GM18519 (cell line): ENCODE data around the gene COMT.

Source experiments
- ATAC-seq: cut with Tn5 transposase; IDR thresholded peaks from one replicate; pipeline ENCODE4 v1.9.1; 2021; ENCODE audit warnings: mild to moderate bottlenecking, moderate library complexity; ENCODE audit not compliant: unreplicated experiment, low FRiP score

The COMT gene

GRCh38 chr22:19991645-19992451 lies 50.3 kb downstream of the COMT start:
- no peak for ATAC-seq

DNA sequence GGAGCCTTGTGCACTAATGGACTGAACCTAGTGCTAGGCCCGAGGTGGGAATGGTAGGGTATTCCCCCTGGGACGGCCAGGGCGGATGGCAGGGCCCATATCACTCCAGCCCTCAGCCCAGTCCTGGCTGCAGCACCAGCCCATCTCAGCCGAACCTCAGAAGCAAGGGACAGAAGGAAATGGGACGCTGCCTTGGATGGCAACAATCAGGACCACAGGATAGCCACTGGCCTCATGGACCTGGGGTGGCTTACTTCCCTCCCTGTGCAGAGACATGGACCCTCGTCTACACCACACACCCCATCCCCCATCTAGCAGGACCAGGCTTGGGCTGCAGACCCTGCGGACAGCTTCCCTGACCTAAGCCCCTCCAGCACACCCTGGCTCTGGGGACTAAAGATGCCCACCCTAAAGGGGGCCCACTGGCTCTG lies 50.9 kb downstream of the COMT start:
- no peak for ATAC-seq

- no peak for ATAC-seq
Observed at GRCh38 chr22:19992921-19993355, 51.4 kb downstream of the COMT start.

DNA sequence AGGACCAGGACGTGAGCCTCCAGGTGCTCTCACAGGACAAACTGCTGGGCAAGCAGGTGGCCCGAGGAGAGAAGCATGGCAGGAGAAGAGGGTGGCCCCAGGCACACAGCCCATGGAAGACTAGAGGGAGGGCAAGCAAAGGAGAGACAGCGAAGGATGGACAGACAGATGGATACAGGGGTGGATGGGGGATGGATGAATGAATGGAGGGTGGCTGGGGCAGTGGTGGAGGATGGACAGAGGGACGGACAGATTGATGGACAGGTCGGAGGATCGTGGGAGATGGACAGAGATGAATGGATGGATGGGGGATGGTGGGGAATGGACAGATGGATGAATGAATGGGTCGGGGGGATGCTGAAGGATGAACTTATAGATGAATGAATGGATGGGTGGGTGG lies 52.4 kb downstream of the COMT start:
- no peak for ATAC-seq

GRCh38 chr22:19994851-19995610 lies 53.5 kb downstream of the COMT start:
- no peak for ATAC-seq

- no peak for ATAC-seq
Observed at GRCh38 chr22:19995611-19996339, 54.2 kb downstream of the COMT start.

GRCh38 chr22:19996694-19997384 lies 55.3 kb downstream of the COMT start:
- ATAC-seq, result no peak

DNA sequence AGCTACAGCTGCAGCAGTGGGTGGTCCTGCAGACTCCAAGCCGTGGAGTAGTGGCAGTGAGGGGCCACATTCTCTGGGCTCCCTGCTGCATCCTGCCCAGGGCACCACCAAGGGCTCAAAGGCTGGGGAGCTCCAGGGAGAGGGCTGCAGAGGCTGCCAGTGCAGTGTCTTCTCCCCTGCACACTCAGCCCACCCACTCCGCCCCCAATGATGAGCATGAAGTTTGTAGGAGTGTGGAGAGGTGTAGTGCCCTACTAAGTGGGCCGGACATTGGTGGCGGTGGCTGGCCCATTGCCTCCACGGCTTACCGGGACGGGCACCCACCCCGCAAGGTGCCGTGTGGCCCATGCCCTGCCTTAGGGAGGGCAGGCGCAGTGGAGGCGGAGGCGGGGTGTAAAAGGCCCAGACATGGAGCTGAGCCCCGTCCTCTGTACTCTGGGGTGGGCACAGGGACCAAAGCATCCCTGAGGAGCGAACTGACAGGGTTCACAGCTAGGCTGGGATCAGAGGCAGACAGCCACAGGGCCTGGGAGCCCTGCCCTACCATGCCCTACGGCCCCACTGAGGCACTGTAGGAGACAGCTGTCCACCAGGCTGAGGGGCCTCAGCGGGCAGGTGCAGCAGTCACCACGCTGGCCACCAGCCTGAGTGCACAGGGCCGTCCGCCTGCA lies 56.1 kb downstream of the COMT start:
- no peak for ATAC-seq

- ATAC-seq, result no peak
Observed at GRCh38 chr22:19998232-19998951, 56.8 kb downstream of the COMT start.

DNA sequence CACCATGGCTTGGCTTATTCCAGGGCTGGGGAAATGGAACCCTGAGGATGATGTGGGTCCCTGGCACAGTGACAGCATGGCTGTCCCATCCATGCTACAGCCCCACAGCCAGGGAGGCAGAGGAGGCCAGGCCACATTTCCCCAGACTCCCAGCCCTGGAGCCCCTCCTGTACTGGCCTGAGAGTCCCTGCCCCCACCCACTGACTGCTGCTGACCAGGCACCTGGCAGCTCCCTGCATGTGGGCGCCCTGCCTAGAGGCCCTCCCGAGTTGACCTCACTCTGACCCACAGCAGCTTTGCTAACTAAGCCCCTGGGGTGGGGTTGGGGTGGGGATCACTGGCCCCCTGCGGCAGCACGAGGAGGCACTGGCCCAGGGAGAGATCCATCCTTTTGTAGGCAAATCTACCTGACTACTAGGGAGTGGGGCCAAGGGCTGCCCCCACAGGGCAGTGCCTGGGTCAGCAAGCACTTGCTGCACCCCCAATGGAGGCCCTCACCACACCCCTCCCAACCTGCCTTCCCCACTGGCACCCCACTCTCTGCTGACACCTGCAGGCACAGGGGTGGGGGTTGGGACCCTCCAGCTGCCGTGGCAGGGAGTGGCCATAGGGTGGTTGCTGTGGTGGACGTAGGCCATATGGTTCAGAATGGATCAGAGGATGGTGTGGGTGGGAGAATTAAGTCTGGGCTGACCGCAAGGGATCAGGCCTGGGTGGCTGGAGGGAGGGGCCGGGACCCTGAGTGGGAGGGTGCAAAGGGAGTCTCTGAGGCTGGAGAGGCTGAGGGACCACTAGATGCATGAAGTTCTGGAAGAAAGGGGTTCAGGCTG lies 57.6 kb downstream of the COMT start:
- no peak for ATAC-seq

DNA sequence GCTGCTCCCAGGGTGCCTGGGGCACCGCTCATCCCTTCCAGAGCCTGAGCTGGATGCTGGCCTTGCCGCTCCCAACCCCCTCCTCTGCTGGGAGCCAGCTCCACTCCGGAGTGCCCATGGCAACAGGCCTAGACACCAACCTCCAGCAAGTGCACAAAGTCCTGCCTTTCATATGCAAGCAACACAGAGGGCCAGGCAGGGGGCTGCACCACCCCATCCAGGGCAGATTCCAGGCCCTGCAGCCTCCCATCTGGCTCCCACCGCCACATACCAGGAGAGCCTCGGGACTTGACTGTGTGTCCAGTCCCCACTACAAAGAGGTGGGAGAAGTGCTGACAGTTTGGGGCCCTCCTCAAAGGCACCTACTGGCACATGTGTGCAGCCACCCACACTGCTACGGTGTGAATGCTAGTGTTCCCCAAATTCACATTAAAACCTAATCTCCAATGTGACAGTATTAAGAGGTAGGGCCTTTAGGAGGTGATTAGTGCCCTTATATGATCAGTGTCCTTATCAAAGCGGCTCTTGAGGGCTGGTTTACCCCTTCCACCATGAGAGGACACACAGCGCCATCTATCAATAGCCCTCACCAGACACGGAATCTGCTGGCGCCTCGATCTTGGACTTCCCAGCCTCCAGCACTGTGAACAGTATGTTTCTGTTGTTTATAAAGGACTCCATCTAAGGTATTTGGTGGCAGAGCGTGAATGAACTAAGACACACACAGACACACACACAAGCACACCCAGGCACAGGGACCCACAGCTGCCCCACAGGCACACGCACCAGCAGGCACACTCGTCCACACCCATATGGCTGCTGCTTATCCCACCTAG lies 58.9 kb downstream of the COMT start:
- no peak for ATAC-seq

GRCh38 chr22:20001082-20001638 lies 59.6 kb downstream of the COMT start:
- ATAC-seq, result no peak

DNA sequence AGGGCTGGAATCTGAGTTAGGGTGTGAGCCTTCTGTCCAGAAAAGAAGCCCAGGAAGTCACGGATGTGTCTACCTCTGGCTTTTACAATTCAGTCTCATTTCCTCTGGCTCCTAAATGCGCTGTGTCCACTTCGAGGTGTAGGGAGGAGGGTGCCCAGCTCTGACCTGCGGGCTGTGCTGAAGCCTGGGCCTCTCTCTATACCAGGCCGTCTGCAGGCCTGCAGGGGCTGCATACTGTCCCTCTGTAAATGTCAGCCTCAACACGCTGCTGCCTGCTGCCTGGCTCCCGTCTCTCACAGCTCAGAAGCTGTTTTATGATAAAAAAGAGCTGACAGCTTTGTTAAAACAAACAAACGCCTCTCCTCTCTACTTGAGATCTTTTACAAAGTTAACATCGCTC lies 60.6 kb downstream of the COMT start:
- ATAC-seq, result no peak

GRCh38 chr22:20002636-20003035 lies 61.1 kb downstream of the COMT start:
- no peak for ATAC-seq

DNA sequence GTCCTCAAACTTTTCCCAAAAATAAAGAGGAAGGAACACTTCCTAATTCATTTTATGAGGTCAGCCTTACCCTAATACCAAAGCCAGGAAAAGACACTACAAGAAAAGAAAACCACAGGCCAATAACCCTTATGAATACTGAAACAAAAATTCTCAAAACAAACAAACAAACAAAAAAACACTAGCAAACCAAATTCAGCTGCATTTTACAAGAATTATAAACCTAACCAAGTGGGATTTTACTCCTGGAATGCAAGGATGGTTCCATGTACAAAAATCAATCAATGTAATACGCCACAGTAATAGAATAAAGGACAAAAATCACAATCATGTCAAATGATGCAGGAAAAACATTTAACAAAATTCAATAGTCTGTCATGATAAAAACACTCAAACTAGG lies 61.7 kb downstream of the COMT start:
- no peak for ATAC-seq

- no peak for ATAC-seq
Observed at GRCh38 chr22:20004464-20004863, 62.9 kb downstream of the COMT start.

DNA sequence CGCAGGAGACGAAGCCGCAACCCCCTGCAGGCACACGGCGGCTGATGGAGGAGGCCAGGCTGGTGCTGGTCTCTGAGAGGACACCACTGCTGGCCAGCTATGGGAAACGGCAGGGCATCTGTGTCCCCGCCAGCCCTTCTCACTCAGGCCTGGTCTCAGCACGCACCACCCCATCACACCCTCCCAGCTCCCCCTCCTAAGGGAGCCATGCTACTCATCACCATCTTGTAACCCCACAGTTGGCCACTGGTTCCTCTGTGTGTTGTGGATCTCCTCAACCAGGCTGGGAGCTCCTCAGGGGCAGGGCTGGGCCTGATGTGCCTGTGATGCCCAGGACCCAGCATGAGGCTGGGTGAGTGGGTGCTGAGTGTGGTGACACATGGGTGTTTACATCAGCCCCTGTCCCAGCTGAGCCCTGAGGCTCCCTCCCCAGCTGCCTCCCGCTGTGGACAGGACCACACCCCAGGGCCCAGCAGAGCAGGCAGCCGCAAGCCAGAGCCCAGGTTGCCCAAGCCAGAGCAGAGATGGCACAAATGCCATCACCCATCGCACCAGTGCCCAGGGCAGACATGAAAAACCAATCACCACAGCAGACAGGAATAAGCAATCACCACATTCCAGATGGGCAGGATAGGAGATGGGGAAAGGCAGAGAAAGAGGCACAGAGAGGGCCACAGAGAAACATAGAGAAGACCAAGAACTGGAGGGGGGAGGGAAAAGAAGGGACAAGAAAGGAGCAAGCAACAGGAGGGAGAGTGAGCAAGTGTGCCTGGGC lies 66.8 kb downstream of the COMT start:
- no peak for ATAC-seq
